ENCODE data around the gene ITGB5.

DNA sequence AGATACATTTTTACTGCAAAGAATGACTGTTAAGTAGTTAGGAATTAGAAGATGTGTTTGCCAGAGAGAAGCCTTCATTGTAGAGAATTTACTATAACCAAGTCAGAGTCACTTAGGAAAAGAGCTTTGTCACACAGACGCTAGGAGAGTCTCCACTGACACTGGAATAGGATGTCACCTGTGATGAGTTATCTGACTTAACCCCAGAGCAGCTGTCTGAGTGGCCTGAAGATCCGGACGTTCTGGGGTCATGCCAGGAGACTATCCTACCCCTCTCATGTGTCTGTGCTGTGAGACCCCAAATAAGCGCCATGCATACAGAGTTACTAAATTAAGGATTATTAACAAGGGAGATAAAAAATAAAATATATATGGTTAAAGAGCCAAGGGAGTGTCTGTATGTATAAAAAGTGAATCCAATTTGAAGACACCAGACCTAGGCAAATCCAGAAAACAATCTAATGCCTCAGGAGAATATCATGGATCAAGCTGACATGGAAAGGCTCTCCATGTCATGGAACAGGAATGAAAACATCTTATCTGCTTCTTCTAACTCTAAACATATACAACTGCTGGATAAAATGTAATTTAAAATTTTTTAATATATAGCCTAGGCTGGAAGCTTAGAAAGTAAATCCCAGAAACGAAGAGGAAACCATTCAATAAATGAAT, 43.5 kb downstream of the ITGB5 start:
- TF ChIP-seq EP300 (IDR thresholded peaks at IDR 0.05) (no peak), POLR2A (IDR thresholded peaks at IDR 0.05) (no peak), POLR2AphosphoS5 (IDR thresholded peaks at IDR 0.05) (no peak)
- TF ChIP-seq, protein P1, sequence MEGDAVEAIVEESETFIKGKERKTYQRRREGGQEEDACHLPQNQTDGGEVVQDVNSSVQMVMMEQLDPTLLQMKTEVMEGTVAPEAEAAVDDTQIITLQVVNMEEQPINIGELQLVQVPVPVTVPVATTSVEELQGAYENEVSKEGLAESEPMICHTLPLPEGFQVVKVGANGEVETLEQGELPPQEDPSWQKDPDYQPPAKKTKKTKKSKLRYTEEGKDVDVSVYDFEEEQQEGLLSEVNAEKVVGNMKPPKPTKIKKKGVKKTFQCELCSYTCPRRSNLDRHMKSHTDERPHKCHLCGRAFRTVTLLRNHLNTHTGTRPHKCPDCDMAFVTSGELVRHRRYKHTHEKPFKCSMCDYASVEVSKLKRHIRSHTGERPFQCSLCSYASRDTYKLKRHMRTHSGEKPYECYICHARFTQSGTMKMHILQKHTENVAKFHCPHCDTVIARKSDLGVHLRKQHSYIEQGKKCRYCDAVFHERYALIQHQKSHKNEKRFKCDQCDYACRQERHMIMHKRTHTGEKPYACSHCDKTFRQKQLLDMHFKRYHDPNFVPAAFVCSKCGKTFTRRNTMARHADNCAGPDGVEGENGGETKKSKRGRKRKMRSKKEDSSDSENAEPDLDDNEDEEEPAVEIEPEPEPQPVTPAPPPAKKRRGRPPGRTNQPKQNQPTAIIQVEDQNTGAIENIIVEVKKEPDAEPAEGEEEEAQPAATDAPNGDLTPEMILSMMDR (IDR thresholded peaks at IDR 0.05): no peak

Data from suprapubic skin (tissue), 4 donors.